CD4-positive, alpha-beta T cell treated with Interleukin-6 at 100 ng/mL for 8 hours (primary cell): Measurements from ENCODE around the gene EPSTI1.

Source experiments
- DNase-seq: peaks from one replicate; pipeline ENCODE4 v3.0.0-alpha.2; 2020; ENCODE audit warnings: mixed read lengths, low spot score

Gene EPSTI1

DNA sequence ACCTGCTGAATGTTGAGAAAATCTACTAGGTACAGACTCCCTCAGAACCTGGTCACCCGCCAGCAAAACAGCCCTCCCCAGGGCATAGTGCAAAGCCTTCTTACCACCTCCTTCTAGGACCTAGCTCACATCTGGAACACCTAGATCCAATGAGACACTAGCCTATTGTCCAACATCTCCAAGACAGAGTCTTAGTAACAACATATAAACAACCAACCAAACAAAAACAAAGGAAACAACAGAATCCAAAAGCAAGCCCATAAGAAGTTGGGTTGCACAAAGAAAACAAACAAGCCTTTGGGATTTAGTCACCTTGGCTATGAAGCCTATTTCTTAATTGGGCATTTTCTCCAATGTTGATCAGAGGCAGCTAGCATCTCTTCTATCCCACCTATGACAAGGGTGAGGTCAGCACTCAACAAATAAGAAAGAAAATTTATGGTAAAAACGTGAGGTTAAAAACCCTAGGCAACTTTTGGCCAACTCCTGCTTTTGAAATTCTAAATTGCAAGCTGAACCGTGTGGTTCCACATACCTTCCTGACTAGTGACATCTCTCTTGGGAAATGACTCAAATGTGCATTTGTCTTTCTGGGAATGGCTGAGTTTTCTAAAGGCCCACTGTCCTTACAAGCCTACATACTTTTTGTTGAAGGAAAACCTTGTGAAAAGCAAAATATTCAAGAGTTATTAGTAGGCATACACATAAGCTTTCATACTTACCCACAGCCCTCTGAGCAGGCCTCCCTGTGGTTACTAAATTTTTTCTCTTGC, 144.0 kb downstream of the EPSTI1 start:
- DNase-seq = no peak

GRCh38 chr13:42836930-42837690, 154.9 kb downstream of the EPSTI1 start:
- DNase-seq = no peak
